GM18507 (cell line): ENCODE measurements around the gene ACR.

ENCODE experiments used
- DNase-seq: peaks from one replicate; pipeline ENCODE4 v3.0.0; 2011; ENCODE audit warnings: low read depth; ENCODE audit not compliant: insufficient read length; ENCODE audit errors: extremely low spot score
- FAIRE-seq: peaks from 2 replicates; lab custom pipeline; 2011; peaks lifted over from hg19 to GRCh38; lab: Jason Lieb, UNC

ACR gene

DNA sequence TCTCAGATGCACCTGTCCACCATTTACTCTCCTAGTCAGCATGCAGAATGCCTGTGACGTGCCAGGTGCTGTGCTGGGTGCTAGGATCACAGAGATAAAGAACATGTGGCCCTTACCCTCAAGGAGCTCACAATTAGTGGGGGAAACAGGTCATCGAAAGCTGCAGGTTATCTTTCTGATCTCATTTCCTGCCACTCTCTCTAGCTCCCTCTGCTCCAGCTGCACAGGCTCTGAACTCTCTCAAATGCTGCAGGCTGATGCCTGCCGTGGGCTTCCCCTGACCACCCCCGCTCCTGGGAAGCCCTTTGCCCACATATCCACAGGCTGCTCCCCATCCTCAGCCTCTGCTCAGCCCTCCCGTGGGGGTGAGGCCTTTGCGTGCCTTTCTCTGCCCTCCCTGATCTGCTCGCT lies 35.7 kb upstream of the ACR start:
- DNase-seq (no peak), FAIRE-seq (no peak)

DNA sequence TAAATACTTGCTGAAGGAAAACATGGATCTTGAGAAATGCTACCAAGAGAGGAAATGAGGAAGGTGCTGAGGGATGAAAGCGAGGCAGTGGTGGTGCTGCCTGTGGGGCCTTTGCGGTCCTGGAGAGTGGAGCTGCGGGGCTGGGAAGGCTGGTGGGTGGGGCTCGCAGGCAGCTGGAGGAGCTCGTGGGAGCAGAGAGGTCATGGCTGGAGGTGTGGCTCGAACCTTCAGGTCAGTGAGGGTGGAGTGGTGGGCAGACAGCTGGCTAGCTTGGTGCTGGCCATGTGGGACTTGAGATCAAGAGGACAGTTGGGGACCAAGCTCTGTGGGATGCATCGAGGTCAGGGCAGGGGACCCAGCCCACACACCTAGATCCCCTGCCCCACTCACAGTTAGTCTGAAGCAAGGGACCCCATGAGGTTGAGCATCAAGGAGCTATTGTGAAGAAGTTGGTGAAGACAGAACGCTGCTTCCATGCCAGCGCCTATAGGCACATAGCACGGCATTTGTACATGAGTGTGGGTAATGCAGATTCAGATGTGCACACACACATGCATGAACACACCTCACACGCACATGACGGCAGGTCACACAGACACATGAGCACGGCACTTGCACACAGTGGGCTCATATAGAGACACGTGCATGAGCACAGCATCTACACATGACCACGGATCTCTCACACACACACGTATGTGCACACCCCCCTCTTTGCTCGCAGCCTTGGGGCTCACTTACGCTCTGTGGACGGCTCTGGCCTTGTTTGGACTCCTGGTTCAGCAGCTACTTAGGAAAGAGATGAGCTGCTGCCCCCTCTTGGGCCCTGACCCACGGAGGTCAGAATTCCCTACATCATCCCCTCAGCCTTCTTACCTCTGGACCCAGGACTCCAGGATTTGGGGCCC lies 34.9 kb upstream of the ACR start:
- DNase-seq: no peak
- FAIRE-seq: no peak

DNA sequence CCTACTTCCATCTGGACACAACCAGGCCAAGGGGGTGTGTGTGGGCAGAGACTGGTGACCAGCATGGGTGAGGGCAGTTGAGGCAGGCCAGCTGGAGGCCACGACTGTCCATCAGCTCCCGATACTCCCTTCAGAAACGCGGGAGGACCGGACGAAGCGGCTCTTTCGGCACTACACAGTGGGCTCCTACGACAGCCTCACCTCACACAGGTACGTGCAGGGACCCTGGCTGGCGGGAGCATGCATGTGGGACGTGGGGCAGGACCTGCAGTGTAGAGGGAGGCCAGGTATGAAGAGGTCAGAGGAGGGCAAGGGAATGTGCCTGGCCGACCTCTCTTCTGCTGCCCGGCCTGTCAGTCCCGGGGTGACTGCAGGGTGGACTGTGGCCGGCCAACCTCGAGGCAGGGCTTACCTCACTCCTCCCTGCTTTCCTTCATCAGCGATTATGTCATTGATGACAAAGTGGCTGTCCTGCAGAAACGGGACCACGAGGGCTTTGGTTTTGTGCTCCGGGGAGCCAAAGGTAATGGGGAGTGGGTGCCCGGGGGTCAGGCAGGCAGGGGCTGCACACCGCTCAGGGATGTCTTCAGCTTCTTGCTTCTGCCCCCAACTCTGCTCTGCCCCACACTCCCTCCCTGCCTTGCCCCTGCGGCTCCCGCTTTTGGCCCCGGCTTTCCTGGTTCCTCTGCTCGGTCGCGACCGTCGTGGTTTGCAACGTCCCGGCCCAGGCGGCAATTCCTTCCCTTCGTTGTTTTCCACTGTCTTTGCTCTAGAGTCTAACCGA lies 34.1 kb upstream of the ACR start:
- DNase-seq: no peak
- no peak for FAIRE-seq

DNA sequence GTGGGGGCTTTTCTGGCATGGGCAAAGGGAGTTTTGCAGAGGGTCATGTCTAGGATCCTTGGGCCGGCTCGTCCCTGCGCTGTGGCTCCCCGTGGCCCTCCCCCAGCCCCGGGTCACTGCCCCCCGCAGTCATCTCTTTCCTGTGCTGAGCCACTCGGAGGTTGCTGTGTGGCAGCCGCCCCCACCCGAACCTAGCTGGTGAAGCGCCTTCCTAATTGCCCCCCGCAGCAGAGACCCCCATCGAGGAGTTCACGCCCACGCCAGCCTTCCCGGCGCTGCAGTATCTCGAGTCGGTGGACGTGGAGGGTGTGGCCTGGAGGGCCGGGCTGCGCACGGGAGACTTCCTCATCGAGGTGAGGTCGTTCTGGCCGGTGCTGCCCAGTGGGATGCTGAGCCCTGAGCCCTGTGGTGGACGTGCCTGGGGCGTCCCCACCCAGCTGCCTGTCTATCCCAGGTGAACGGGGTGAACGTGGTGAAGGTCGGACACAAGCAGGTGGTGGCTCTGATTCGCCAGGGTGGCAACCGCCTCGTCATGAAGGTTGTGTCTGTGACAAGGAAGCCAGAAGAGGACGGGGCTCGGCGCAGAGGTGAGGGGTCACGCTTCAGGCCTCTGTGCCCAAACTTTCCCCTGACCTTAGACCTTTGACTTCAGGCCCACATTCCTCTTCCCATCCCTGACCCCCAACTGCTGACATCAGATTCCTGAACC lies 33.3 kb upstream of the ACR start:
- no peak for FAIRE-seq
- no peak for DNase-seq

DNA sequence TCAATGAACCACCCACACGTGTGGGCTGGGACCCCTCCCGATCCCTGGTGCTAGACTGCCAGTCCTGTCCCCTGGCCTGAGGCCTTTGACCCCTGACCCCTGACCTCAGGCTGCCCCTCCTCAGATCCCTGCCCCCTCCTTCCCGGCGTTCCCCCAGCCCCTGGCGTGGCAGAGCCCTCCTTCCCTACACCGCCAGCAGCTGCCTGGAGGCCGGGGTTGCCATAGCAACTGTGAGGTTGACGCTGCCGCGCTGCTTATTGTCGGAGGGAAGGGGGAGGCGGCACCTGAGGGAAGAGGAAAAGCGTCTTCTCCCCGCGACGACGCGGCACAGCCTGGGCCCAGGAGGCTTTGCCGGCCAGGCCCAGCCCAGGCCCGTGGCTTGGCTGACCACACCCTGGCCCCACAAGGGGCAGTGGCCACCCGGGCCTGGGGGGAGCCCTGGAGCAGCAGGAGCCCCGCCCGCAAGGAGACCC lies 32.7 kb upstream of the ACR start:
- FAIRE-seq (no peak), DNase-seq (no peak)

DNA sequence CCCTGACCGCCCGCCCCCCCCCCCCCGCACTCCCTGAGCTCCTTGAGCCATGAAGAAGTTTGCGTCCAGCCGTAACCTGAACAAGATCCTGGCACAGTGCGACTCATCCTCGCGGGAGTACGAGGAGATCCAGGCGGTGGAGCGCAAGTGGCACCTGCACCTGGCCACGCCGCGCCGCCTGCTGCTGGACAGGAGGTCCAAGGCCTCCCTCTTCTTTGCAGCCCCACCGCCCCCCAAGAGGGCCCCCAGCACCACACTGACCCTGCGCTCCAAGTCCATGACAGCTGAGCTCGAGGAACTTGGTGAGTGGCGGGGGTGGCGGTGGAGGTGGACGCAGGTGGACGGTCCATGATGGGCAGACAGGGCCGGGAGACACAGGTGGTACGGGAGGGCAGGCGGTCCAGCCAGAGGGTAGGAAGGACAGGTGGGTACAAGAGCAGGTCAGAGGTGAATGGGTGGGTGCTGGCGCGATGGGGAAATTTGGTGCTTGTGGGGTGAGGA lies 32.1 kb upstream of the ACR start:
- FAIRE-seq (no peak), DNase-seq (no peak)

DNA sequence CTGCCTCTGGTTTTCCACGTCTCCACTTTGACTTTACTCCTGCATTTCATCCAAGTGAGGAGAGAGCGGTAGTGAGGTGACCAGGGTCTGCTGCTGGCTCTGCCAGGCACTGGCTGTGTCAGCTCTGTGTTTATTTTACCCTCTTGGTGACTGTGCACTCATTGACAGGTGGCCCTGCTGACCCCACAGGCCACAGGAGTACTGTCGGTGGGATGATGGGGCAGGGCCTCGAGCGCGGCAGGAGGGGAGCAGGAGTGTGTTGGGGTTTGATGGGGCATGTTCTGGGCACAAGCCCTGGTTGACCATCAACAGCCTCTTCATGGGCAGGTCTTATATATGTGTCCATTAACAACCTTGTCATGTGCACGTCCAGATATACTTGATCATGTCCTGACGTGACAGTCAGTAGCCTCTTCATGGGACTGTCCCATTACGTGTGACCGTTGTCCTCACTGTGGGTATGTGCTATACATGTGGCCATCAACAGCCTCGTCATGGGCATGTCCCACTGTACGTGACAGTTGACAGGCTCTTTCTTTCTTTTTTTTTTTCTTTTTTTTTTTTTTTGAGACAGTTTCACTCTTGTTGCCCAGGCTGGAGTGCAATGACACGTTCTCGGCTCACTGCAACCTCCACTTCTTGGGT lies 31.4 kb upstream of the ACR start:
- DNase-seq (no peak), FAIRE-seq (no peak)

DNA sequence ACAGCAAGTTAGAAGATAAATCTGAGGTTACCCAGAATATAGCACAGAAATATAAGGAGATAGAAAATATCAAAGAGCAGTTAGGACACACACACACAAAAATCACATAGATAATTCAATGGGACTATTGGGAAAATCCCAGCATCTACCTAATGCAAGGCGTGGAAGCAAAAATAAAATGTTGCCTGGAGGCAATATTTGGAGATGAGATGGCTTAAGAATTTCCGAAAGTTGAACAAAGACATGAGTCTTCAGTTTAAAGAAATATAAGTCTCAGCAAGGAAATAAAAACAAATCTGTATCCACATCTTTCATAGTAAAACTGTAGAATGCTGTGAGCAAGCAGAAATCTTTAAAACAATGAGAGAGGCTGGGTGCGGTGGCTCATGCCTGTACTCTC lies 29.5 kb upstream of the ACR start:
- no peak for FAIRE-seq

DNA sequence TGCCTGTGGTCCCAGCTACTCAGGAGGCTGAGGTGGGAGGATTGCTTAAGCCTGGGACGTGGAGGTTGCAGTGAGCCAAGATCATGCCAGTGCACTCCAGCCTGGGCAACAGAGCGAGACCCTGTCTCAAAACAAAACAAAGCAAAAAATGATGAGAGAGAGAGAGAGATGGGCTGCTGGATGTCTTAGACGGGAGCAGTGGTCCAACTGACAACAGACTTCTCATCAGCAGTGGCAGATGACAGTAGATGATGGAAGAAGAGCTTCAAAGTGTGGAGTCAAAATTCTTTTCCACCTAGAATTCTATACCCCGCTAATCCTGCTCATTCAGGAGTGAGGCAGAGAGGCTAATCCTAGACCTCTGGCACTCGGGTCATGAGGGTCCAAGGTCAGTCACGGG lies 29.0 kb upstream of the ACR start:
- FAIRE-seq (no peak), DNase-seq (no peak)

More for the DNA sequence above, 29.5 kb upstream of the ACR start:
- DNase-seq: no peak

DNA sequence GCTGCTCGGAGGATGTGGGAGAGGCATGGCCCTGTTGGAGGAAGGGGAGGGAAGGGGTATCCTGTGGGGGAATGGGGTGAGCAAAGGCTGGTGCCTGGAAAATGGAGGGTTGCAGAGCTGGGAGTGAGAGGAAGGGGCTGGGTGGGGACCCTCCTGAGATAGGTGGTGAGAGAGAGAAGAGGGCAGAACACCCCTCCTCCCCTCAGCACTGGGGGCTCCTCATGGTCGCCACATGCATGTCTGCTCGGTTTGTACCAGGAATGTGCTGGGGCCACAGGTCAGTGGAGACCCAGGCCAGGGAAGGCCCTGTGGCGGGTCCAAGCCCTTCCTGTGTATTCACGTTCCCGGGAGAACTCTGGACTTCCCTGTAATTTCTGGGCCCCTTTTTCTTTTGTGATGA lies 27.8 kb upstream of the ACR start:
- no peak for DNase-seq
- no peak for FAIRE-seq

DNA sequence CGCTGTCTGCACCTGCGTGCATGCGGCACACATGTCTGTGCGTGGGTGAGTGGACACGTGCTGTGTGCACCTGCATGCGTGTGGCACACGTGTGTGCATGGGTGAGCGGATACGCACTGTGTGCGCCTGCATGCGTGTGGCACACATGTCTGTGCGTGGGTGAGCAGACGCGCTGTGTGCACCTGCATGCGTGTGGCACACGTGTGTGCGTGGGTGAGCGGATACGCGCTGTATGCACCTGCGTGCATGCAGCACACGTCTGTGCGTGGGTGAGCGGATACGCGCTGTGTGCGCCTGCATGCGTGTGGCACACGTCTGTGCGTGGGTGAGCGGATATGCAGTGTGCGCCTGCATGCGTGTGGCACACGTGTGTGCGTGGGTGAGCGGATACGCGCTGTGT lies 27.1 kb upstream of the ACR start:
- FAIRE-seq: no peak
- no peak for DNase-seq

DNA sequence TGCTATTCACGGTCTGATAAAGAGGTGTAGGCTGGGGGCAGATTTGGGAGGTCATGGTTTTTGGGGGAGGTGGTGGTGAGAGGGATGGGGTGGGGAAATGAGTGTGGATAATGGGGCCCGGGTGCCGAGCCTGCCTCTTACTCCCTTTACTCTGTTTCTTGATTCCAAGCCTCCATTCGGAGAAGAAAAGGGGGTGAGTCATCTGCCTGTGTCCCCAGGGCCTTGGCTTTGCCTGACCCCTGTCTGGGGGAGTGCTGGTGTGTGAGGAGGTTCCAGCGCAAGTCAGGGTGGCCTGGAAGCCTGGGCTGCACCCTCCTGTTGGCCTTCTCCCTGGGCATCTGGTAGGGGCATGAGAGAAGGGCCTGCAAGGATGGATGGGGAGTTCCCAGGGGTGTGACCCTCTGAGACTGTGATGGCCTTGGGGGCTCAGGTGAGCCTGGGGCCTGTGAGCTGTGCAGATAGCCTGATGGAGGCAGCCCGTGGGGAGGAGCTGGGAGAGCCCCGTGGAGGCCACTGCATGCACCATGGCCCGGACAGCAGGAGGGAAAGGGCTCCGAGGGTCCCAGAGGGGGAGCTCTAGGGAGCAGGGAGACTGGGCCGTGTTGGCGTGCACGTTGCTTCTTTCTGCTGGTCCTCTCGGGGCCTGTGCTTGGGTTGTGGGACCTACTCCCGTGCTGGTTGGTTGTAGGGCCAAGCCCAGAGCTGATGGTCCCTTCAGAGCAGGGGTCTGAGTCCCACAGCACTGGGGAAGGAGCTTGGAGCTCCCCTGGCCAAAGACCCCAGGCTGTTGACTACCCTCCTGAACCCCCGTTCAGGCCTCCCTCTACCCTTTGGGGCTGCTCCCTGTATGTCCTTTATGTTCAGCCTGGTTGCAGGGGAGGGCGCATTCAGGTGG lies 26.3 kb upstream of the ACR start:
- no peak for DNase-seq
- FAIRE-seq: no peak

DNA sequence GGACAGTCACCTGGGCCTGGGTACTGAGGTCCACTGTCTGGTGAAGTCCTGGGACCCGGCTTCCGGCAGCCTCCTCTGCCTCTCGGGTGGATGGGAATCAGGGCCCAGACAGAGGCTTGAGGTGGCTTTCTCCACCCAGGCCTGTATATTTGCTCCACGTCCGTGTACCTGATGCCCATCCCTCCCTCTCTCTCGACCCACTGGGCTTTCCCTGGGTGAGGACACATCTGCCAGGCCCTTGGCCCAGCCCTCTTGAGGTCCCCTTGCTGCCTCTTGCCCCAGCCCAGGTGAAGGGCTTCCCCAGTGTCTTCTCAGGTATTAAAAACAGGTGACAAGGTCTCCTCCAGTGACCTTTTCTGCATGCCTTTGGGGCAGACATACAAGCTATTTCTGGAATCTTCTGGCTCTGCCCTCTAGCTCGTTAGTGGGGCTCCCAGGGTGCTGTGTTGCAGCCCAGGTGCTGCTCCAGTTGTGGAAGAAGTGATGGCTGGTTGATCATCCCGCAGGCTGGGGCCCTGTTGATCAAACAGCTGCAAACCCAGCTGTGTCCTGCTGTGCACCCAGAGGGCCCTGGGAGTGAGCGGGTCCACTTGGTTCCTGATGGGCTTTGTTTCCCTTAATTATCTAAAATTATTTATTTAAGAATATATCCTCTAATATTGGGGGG lies 25.5 kb upstream of the ACR start:
- DNase-seq (no peak), FAIRE-seq (no peak)

DNA sequence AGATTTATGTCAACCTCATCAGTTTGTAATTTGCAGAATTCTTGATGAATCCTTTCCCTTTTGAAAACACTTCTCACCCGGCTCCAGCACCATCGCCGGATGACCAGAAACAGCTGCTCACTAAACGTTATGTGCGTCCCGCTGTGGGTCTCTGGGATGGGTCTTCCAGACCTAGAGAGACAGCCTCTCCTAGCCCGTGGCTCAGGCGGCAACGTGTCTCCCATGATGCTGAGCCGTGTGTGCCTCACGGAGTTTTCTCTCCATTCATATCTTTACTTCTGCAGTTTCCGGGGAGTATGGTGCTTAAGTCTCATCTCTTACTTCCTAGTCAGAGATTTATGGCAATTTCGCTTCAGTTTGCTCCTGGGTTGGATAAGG lies 25.0 kb upstream of the ACR start:
- DNase-seq (no peak), FAIRE-seq (no peak)

DNA sequence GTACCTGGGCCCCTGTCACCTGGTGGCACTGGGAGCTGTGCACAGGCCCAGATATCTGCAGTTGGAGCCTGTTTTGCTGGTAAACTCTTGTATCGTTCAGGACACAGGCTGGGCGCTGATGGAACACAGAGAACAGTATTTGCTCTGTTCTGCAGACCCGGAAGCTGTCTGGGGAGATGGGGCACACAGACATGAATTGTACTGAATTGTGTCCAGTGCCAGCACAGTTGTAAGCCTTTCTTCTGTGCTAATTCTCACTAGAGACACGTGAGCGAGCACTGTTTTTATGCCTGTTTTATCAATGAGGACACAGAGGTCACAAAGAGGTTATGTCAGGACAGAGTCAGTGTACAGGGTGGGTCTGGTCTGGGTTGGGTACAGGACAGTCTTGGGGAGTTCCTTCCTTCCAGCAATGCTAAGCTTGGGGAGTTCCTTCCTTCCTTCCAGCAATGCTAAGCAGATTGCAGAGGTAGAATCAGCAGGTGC lies 24.4 kb upstream of the ACR start:
- DNase-seq (no peak), FAIRE-seq (no peak)

DNA sequence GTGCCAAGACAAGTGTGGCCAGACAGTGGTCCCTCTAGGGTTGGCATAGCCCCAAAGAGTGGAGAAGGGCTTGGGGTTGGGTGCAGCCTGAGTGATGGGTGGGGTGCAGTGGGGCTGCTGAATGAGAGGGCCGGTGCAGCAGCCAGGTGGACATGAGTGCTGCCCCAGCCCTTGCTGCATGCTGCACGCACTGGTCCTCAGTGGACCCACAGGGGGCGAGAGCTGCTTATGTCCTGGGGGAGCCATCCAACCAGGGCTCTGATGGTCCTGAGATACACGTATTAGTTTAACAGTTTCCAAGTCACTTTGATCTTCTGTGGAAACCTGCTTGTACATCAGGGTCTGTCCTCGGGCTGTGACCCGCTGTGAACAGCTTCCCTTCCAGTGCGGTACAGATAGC lies 23.9 kb upstream of the ACR start:
- no peak for FAIRE-seq
- DNase-seq: no peak

DNA sequence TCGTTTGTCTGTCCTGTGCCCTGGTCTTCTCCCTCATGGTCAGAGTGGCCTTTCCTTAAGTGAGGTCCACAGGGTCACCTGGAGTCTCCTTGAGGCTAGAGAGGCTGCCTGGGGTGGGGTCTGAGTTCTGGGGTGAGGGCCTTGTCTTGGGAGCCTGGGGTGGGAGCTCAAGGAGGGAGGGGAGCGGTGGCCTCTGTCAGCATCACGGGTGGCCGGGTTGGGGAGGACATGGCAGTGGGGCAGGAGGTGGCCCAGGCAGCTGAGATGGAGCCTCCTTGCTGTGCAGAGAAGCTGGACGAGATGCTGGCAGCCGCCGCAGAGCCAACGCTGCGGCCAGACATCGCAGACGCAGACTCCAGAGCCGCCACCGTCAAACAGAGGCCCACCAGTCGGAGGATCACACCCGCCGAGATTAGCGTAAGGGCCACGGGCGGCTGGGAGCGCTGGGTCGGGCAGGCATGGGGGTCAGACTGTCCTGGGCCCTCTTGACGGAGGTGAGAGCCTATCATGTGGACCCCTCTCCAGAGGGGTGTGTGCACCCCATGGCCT lies 23.3 kb upstream of the ACR start:
- no peak for FAIRE-seq
- no peak for DNase-seq

DNA sequence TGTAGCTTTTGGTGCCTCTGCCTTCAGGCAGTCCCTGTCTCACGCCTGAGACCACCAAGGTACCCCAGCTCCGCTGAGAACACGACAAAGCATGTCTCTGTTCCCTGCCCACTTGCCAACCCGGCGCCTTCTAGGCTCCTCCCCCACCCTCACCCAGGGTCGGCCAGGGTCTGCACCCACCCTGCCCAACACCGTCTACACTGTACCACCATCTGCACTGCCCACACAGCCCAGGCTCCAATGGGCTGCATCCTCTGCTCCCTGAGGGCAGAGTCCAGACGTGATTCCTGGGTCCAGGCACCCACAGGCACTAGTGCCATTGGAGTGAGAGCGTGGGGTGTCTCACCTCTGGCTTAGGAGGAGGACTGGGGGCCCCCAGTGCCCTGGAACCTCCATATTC lies 22.8 kb upstream of the ACR start:
- DNase-seq (no peak), FAIRE-seq (no peak)
